Neural cell (in vitro differentiated cells): ENCODE measurements around the gene USP10. TPM values are rescaled to one million over a fixed set of nuclear protein-coding genes. Genes with fewer than 3 reads are reported as not detected.

Experiments used
- H2AFZ ChIP-seq: fragments of 200-600, 300-800 bp; sonication (generic), shearing (Covaris generic); 2 replicates; pipeline ENCODE4 v1.6.0; 2014; ENCODE audit warnings: low read depth, mild to moderate bottlenecking, antibody characterized with exemption, low read length, moderate library complexity
- H3F3A ChIP-seq: fragments of 200-600 bp; shearing (Covaris generic); 2 replicates; pipeline ENCODE4 v1.6.1; 2016; ENCODE audit warnings: mild to moderate bottlenecking, moderate library complexity, mixed read lengths, antibody characterized with exemption, low read length; ENCODE audit not compliant: insufficient read depth, poor library complexity, severe bottlenecking
- H3K27ac ChIP-seq: fragments of 200-600, 300-800 bp; sonication (generic), shearing (Covaris generic); 2 replicates; pipeline ENCODE4 v1.5.1; 2014; ENCODE audit warnings: mild to moderate bottlenecking, low read length, moderate library complexity
- H3K27me3 ChIP-seq: fragments of 300-800, 200-600 bp; sonication (generic), shearing (Covaris generic); 2 replicates; pipeline ENCODE4 v1.6.0; 2014; ENCODE audit warnings: mild to moderate bottlenecking, low read depth, low read length, moderate library complexity; ENCODE audit not compliant: insufficient read depth
- H3K36me3 ChIP-seq: fragments of 300-800, 200-600 bp; sonication (generic), shearing (Covaris generic); 2 replicates; pipeline ENCODE4 v1.5.1; 2014; ENCODE audit warnings: mild to moderate bottlenecking, antibody characterized with exemption, low read length, moderate library complexity; ENCODE audit not compliant: insufficient read depth
- H3K4me2 ChIP-seq: fragments of 300-800, 200-600 bp; sonication (generic), shearing (Covaris generic); 2 replicates; pipeline ENCODE4 v1.6.0; 2014; ENCODE audit warnings: mild to moderate bottlenecking, low read length
- H3K4me3 ChIP-seq: fragments of 300-800, 200-600 bp; sonication (generic), shearing (Covaris generic); 2 replicates; pipeline ENCODE4 v1.5.1; 2014; ENCODE audit warnings: mild to moderate bottlenecking, low read length, moderate library complexity
- H3K79me2 ChIP-seq: fragments of 200-600 bp; shearing (Covaris generic); replicated peaks from 2 replicates; pipeline ENCODE4 v1.6.0; 2014; ENCODE audit warnings: mild to moderate bottlenecking, low read length, moderate library complexity; ENCODE audit not compliant: insufficient read depth
- H3K9ac ChIP-seq: fragments of 300-800, 200-600 bp; sonication (generic), shearing (Covaris generic); 2 replicates; pipeline ENCODE4 v1.6.1; 2016; ENCODE audit warnings: mild to moderate bottlenecking, low read length, mixed read lengths
- H3K9me2 ChIP-seq: fragments of 200-600 bp; shearing (Covaris generic); 2 replicates; pipeline ENCODE4 v1.6.1; 2016; ENCODE audit warnings: mild to moderate bottlenecking, low read length, mixed read lengths; ENCODE audit not compliant: insufficient read depth
- H3K9me3 ChIP-seq: fragments of 200-600, 300-800 bp; sonication (generic), shearing (Covaris generic); 2 replicates; pipeline ENCODE4 v1.6.1; 2016; ENCODE audit warnings: mild to moderate bottlenecking, mixed run types, low read length, moderate library complexity, mixed read lengths
- H4K20me1 ChIP-seq: fragments of 200-600 bp; shearing (Covaris generic); 2 replicates; pipeline ENCODE4 v1.6.1; 2016; ENCODE audit warnings: mild to moderate bottlenecking, mixed run types; ENCODE audit not compliant: insufficient read depth
- CTCF ChIP-seq: fragments of 450-650 bp; IDR thresholded peaks from 2 replicates; pipeline ENCODE4 v1.5.1; 2014; ENCODE audit warnings: antibody characterized with exemption, mild to moderate bottlenecking, moderate library complexity; ENCODE audit not compliant: poor library complexity, severe bottlenecking
- EP300 ChIP-seq: fragments of 450-650 bp; conservative IDR thresholded peaks from 2 replicates; pipeline ENCODE4 v1.6.1; 2014; ENCODE audit warnings: antibody characterized with exemption, mild to moderate bottlenecking, moderate library complexity; ENCODE audit not compliant: poor library complexity, severe bottlenecking
- EZH2 ChIP-seq: fragments of 200-600, 300-800 bp; shearing (Covaris generic), sonication (generic); IDR thresholded peaks from 2 replicates; pipeline ENCODE4 v1.6.1; 2014; ENCODE audit warnings: antibody characterized with exemption, low read length, borderline replicate concordance, mild to moderate bottlenecking; ENCODE audit not compliant: insufficient read depth, poor library complexity, severe bottlenecking
- MXI1 ChIP-seq: fragments of 450-650 bp; conservative IDR thresholded peaks from 2 replicates; pipeline ENCODE4 v1.6.1; 2014; ENCODE audit warnings: antibody characterized with exemption, mild to moderate bottlenecking; ENCODE audit not compliant: poor library complexity, severe bottlenecking
- POLR2AphosphoS5 ChIP-seq: IDR thresholded peaks from 2 replicates; pipeline ENCODE4 v1.6.1; 2012
- RAD21 ChIP-seq: fragments of 450-650 bp; conservative IDR thresholded peaks from 2 replicates; pipeline ENCODE4 v1.6.1; 2014; ENCODE audit warnings: antibody characterized with exemption, mild to moderate bottlenecking, moderate library complexity
- REST ChIP-seq: IDR thresholded peaks from 2 replicates; pipeline ENCODE4 v1.6.1; 2012; ENCODE audit warnings: borderline replicate concordance
- SMC3 ChIP-seq: fragments of 450-650 bp; conservative IDR thresholded peaks from 2 replicates; pipeline ENCODE4 v1.6.1; 2014; ENCODE audit warnings: antibody characterized with exemption, mild to moderate bottlenecking, moderate library complexity; ENCODE audit not compliant: poor library complexity
- TAF1 ChIP-seq: IDR thresholded peaks from 2 replicates; pipeline ENCODE4 v1.6.1; 2012; ENCODE audit warnings: low read depth
- polyA plus RNA-seq: library from polyadenylated mRNA; depleted of rRNA; stranded (reverse); fragments of >200 nt; gene quantifications from 2 replicates; pipeline ENCODE4 v1.2.3, GENCODE V29; 2014

USP10 gene
- polyA plus RNA-seq, 1 donor from 2014 or later = 48.9 TPM

GRCh38 chr16:84677849-84678248 lies 22.0 kb upstream of the USP10 start:
- Histone ChIP-seq H3K9ac (no peak overlapping the region), H3K9me3 (no peaks in the 10 kb centered on the region), H3K27me3 (no peaks in the 10 kb centered on the region), H3K4me3 (no peak overlapping the region), H2AFZ (no peak overlapping the region), H3K79me2 (no peaks in the 10 kb centered on the region), H3K27ac (no peak overlapping the region), H3K9me2 (no peaks in the 10 kb centered on the region), H3K4me2 (no peak overlapping the region), H4K20me1 (no peaks in the 10 kb centered on the region), H3F3A (no peaks in the 10 kb centered on the region), H3K36me3 (no peaks in the 10 kb centered on the region)
- TF ChIP-seq RAD21 (no peak), EZH2 (no peak), POLR2AphosphoS5 (no peak), EP300 (no peak), TAF1 (no peak), MXI1 (no peak), SMC3 (no peak), CTCF (no peak), REST (no peak)

- Histone ChIP-seq H3K27me3 (no peaks in the 10 kb centered on the region), H2AFZ (no peak overlapping the region), H3K9me3 (no peaks in the 10 kb centered on the region), H3K9ac (no peak overlapping the region), H3K27ac (no peak overlapping the region), H3K79me2 (no peaks in the 10 kb centered on the region), H3F3A (no peaks in the 10 kb centered on the region), H3K4me3 (no peak overlapping the region), H3K4me2 (no peak overlapping the region), H3K9me2 (no peaks in the 10 kb centered on the region), H3K36me3 (no peaks in the 10 kb centered on the region), H4K20me1 (no peaks in the 10 kb centered on the region)
- no peak for TF ChIP-seq EP300
- TF ChIP-seq MXI1 = no peak
- no peak for TF ChIP-seq SMC3
- no peak for TF ChIP-seq REST
- no peak for TF ChIP-seq TAF1
- no peak for TF ChIP-seq EZH2
- no peak for TF ChIP-seq POLR2AphosphoS5
- TF ChIP-seq CTCF = no peak
- TF ChIP-seq RAD21 = no peak
Observed at GRCh38 chr16:84678541-84678940, 21.3 kb upstream of the USP10 start.
